Measurements from ENCODE around the gene COL19A1. TPM values are rescaled to one million over a fixed set of nuclear protein-coding genes. Genes with fewer than 3 reads are reported as not detected.

Gene COL19A1
- total RNA-seq, 1 donor = 9.1 TPM

DNA sequence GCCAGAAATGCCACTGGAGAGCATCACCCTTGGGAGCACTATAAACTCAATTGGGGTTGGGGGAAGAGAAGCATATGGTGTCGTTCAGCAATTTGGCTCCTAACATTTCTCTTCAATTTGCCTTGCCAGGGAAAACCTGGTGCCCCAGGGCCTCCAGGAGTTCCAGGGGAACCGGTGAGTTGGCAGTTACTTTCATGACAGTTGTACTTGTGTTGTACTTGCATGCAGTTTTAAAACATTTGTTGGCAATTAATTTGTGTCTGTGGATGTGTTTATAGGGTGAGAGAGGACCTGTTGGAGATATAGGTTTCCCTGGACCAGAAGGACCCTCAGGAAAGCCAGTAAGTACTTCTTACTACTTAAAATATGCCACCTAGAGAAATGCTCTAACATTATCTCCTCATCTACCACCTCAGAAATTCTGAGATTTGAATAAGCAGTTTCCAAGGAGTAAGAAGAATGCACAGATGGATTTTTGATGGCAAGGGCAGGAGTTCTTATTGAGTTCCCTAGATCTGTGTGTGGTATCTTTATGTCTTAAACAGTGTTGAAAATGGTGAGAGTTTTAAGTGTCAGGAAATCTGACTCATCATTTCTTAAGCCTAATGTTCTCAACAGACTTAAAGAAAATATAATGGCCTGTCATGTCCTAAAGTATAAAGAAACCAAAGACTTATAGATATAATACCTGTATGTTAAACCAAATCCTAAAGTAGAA, 314.0 kb downstream of the COL19A1 start:
- H3K27me3 ChIP-seq (ENCODE audit: insufficient read depth, low read length) = no peaks in the 10 kb centered on the region
- H3K4me1 ChIP-seq (ENCODE audit: insufficient read depth, low read length) = no peaks in the 10 kb centered on the region
- no peak overlapping the region for H3K4me3 ChIP-seq (ENCODE audit: low read length)
- H3K9me3 ChIP-seq (ENCODE audit: low read depth, low read length) = no peaks in the 10 kb centered on the region

DNA sequence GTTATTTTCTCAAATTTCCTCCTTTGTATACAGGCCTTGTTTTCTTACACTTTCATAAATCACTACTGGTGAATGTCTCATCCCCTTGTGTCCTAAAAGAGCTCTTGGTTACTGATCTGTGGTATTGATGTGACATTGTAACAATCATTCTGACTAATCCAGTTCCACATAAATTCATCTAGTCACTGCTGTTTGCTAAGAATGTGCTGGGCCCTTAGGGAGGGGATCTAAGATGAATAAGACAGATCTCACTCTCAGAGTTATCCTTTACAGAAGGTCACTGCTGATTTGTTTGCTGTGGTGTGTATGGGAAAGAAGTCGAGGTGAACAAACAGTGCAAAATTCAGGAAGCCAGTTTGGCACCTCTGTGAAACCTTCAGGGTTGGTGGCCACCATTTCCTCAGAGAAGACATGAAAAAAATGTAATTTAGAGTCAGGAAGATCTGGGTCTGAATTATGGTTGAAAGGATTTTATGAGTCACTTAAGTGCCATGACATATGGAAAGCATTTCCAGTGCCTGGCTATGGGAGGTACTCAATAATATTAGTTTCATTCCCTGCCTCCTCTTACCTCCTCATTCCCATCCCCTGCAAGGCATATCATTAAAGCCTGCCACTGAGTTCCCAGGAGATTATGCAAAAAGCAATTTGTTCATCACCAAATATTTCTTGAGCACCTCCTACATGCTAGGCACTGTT, 314.7 kb downstream of the COL19A1 start:
- Histone ChIP-seq H3K9me3 (ENCODE audit: low read depth, low read length) (no peaks in the 10 kb centered on the region), H3K27me3 (ENCODE audit: insufficient read depth, low read length) (no peaks in the 10 kb centered on the region), H3K4me3 (ENCODE audit: low read length) (no peak overlapping the region), H3K4me1 (ENCODE audit: insufficient read depth, low read length) (no peaks in the 10 kb centered on the region)

DNA sequence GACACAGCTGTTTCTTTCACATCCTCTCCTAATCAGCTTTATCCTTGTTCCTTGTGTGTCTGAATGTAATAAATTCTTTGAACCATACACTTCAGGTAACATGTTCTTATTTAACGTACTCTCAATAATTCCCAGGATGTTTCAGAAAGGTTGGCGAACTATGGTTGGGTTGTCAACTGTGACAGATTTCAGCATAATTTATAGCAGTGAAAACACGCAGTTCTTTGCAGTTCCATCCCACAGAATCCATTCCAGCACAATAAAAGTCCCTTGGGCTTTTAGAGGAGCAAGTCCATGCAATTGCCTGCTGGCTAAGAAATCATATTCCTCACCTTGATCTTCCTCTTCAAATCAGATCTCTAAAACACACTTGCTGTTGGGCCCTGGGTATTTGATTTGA, 317.2 kb downstream of the COL19A1 start:
- Histone ChIP-seq H3K9me3 (ENCODE audit: low read depth, low read length) (no peaks in the 10 kb centered on the region), H3K4me1 (ENCODE audit: insufficient read depth, low read length) (no peaks in the 10 kb centered on the region), H3K4me3 (ENCODE audit: low read length) (no peak overlapping the region)

DNA sequence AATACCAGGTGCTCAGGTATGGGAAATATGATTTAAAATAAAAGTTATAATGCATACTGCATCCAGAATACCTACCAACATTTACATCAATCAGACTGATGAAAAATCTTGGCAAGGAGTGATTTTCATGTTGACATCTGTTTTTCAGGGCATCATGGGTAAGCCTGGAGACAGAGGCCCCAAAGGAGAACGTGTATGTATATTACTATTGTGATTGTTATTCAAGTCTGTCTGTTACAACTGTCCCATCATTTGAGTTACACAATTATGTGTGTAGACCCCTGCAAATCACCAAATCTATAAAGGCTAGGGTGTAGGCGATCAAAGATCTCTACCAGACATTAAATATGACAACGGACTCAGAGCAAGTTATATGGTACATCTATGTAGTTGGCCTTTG, 318.4 kb downstream of the COL19A1 start:
- Histone ChIP-seq H3K27me3 (ENCODE audit: insufficient read depth, low read length) (no peaks in the 10 kb centered on the region), H3K4me1 (ENCODE audit: insufficient read depth, low read length) (no peaks in the 10 kb centered on the region), H3K4me3 (ENCODE audit: low read length) (no peak overlapping the region), H3K9me3 (ENCODE audit: low read depth, low read length) (no peaks in the 10 kb centered on the region)

More for the DNA sequence above, 317.2 kb downstream of the COL19A1 start:
- no peaks in the 10 kb centered on the region for H3K27me3 ChIP-seq (ENCODE audit: insufficient read depth, low read length)

DNA sequence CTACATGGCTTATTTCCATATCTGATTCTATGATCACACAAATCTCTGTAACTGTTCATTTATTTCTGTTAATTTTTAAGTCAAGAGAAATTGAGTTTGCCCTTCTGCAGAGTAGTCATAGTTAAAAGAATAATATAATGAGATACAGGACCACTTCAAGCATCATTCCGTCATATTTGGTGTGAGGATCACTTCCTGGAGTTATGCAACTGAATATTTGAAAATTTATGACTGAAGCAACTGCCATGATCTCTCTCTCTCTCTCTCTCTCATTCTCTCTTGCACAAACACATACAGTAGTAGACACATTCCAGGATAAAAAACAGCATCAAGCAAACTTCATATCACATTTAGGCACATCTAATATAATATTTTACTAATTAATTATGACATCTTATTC, 320.1 kb downstream of the COL19A1 start:
- H3K4me3 ChIP-seq (ENCODE audit: low read length) = no peak overlapping the region
- H3K27me3 ChIP-seq (ENCODE audit: insufficient read depth, low read length) = no peaks in the 10 kb centered on the region
- H3K4me1 ChIP-seq (ENCODE audit: insufficient read depth, low read length) = no peaks in the 10 kb centered on the region
- H3K9me3 ChIP-seq (ENCODE audit: low read depth, low read length) = no peaks in the 10 kb centered on the region

DNA sequence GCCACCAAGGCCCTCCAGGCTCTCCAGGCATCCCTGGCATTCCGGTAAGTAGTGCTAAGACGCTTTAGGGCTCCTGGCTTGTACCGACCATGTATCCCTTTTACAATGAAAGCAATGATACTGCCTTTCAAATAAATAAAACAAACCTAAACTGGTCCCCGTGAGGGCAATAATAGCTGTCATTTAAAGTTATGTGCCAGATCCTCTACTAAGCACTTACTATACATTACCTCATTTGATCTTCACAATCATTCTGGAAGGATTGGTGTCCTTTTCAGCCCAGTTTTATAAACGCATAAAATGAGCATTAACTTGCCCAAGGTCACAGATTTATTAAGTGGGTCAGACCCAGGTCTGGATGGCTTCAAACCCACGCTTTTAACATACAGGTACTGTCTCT, 321.8 kb downstream of the COL19A1 start:
- no peak overlapping the region for H3K4me3 ChIP-seq (ENCODE audit: low read length)
- no peaks in the 10 kb centered on the region for H3K9me3 ChIP-seq (ENCODE audit: low read depth, low read length)
- H3K4me1 ChIP-seq (ENCODE audit: insufficient read depth, low read length) = no peaks in the 10 kb centered on the region

DNA sequence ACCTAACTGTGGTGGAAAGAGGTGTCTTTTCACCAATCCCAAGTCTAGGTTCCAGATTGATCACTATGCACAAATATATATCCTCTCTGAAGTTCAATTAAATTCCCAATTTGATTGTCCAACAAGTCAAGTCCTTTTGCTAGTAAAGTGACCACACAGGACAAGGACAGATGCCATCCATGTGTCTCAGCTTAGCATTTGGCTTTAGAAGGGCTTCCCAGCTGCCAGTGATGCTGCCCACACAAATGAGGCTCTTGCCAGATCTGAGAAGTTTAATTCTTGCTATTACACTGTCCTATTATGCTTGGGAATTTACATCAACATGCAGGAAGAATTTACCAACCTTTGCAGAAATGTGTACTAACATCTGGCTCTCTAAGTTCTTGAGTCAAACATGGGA, 328.1 kb downstream of the COL19A1 start:
- Histone ChIP-seq H3K9me3 (ENCODE audit: low read depth, low read length) (no peaks in the 10 kb centered on the region), H3K4me3 (ENCODE audit: low read length) (no peak overlapping the region), H3K4me1 (ENCODE audit: insufficient read depth, low read length) (no peaks in the 10 kb centered on the region), H3K27me3 (ENCODE audit: insufficient read depth, low read length) (no peaks in the 10 kb centered on the region)

More for the DNA sequence above, 321.8 kb downstream of the COL19A1 start:
- H3K27me3 ChIP-seq (ENCODE audit: insufficient read depth, low read length) = no peaks in the 10 kb centered on the region

DNA sequence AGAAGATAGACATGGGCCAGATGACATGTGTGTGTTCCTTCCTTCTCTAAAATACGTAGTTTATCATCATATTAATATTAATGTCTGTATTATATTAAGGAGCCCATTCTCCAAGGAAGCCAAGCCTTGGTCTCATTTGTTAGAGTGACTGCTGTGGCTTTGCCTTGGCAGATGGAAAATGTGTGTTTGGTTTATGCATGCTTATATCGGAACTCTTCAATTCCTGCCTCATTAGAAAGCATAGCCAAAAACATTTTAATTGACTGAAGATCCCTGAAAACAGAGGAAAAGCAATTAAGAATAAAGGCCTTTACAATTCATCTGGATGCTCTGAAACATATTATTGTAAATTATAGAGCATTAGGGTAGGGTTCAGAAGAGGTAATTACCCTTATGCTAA, 330.2 kb downstream of the COL19A1 start:
- no peaks in the 10 kb centered on the region for H3K9me3 ChIP-seq (ENCODE audit: low read depth, low read length)

DNA sequence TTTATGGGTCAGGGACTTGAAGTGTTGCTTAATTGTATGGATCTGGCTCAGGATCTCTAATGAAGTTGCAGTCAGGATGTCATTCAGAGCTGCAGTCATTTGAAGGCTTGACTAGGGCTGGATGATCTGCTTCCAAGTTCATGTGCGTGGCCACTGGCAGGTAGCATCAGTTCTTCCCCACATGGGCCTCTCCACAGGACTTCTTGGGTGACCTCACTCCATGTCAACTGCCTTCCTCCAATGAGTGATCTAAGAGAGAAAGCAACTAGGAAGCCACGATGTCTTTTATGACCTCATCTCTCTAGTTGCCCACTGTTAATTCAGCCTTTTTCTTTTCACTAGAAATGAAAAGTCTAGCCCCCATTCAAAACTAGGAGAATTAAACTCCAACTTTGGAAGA, 332.4 kb downstream of the COL19A1 start:
- Histone ChIP-seq H3K4me1 (ENCODE audit: insufficient read depth, low read length) (no peaks in the 10 kb centered on the region), H3K4me3 (ENCODE audit: low read length) (no peak overlapping the region), H3K9me3 (ENCODE audit: low read depth, low read length) (no peaks in the 10 kb centered on the region), H3K27me3 (ENCODE audit: insufficient read depth, low read length) (no peaks in the 10 kb centered on the region)

More for the DNA sequence above, 330.2 kb downstream of the COL19A1 start:
- no peaks in the 10 kb centered on the region for H3K27me3 ChIP-seq (ENCODE audit: insufficient read depth, low read length)
- H3K4me1 ChIP-seq (ENCODE audit: insufficient read depth, low read length) = no peaks in the 10 kb centered on the region
- H3K4me3 ChIP-seq (ENCODE audit: low read length) = no peak overlapping the region

DNA sequence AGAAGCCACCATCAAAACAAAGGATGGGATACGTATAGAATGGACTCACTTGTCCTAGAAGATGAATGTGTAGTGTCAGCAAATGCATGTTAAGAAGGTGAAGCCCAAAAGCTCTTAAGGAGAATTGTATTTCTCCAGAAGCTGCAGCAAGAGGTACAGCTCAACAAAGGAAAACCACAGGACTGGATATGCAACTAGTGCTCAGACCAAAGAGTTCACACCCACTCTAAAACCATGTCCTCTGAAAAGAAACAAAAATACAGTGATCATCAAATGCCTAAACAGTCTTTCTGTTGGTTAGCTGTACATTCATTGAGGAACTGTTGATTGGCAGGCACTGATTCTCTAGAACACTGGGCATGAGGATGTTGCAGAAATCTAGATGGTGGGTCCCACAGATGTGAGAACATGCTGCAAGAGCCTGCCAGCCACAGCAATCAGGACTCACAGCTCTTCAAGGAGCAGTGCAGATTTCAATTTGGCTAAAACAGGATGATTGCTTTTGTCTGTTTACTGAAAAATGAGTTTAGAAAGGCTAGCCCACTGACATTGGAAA, 342.0 kb downstream of the COL19A1 start:
- Histone ChIP-seq H3K9me3 (ENCODE audit: low read depth, low read length) (no peaks in the 10 kb centered on the region), H3K27me3 (ENCODE audit: insufficient read depth, low read length) (no peaks in the 10 kb centered on the region), H3K4me3 (ENCODE audit: low read length) (no peak overlapping the region)

DNA sequence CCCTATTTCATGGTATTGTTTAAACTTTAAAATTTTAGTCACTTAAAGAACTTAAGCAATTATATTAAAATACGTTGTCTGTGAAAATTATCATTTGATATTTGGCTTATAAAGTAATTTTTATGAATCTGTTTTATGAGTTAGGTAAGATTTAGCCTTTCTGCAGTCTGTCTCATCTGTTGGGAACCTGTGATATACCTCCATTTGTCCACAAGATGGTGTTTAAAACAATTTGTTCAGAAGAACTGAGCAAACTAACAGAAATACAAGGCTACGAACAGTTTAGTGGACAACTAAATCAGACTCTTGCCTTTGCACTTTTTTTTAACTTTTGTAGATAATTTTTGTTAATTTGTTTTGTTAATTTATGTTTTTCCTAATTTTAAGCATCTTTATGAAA, 344.1 kb downstream of the COL19A1 start:
- H3K4me1 ChIP-seq (ENCODE audit: insufficient read depth, low read length) = no peaks in the 10 kb centered on the region
- H3K4me3 ChIP-seq (ENCODE audit: low read length) = no peak overlapping the region
- no peaks in the 10 kb centered on the region for H3K27me3 ChIP-seq (ENCODE audit: insufficient read depth, low read length)

More for the DNA sequence above, 342.0 kb downstream of the COL19A1 start:
- no peaks in the 10 kb centered on the region for H3K4me1 ChIP-seq (ENCODE audit: insufficient read depth, low read length)

DNA sequence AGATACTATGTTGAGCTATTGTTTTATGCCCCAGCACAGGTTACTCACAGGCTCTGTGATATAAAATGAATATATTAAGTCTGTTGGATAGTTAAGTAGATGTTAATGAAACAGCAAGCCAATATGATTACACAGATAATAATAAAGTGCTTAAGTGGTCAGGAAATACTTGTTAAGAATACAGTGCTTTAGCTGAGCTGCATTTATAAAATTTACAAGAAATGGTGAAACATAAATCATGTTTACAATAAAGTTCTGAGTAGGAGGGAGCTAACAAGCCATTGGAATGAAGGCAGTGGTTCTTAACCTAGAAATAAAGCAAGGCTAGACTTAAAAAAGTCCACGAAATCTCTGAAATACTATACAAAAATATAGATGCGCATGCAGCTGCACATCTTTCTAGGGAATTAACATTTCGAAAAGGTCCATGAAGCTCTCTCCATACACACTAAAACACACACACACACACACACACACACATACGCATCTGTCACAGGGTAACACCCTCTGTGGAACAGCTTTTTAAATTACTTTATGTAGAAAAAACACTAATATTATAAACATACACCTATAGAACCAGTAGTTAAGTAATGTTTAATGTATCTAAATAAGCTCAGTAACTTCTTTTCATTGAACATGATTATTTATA, 349.2 kb downstream of the COL19A1 start:
- Histone ChIP-seq H3K4me1 (ENCODE audit: insufficient read depth, low read length) (no peaks in the 10 kb centered on the region), H3K27me3 (ENCODE audit: insufficient read depth, low read length) (no peaks in the 10 kb centered on the region), H3K9me3 (ENCODE audit: low read depth, low read length) (no peaks in the 10 kb centered on the region), H3K4me3 (ENCODE audit: low read length) (no peak overlapping the region)

More for the DNA sequence above, 344.1 kb downstream of the COL19A1 start:
- H3K9me3 ChIP-seq (ENCODE audit: low read depth, low read length) = no peaks in the 10 kb centered on the region

DNA sequence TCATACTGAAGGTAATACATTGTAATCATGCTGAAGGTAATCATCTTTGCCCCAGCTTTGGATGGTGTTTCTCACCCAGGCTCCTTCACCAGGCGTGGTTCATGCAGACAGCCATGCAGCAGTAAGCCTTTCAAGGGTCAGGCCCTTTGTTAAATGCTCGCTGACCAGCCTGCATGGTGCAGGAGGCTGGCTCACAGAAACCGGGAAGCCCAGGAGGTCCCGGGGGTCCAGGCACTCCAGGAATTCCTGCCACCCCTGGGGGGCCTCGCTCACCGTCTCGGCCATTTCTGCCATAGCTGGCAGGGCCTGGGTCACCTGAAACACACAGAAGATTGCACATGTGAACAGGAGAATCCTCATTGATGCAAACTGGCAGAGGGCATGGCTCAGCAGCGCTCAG, 350.4 kb downstream of the COL19A1 start:
- no peaks in the 10 kb centered on the region for H3K4me1 ChIP-seq (ENCODE audit: insufficient read depth, low read length)
- no peak overlapping the region for H3K4me3 ChIP-seq (ENCODE audit: low read length)
- H3K27me3 ChIP-seq (ENCODE audit: insufficient read depth, low read length) = no peaks in the 10 kb centered on the region
- no peaks in the 10 kb centered on the region for H3K9me3 ChIP-seq (ENCODE audit: low read depth, low read length)

DNA sequence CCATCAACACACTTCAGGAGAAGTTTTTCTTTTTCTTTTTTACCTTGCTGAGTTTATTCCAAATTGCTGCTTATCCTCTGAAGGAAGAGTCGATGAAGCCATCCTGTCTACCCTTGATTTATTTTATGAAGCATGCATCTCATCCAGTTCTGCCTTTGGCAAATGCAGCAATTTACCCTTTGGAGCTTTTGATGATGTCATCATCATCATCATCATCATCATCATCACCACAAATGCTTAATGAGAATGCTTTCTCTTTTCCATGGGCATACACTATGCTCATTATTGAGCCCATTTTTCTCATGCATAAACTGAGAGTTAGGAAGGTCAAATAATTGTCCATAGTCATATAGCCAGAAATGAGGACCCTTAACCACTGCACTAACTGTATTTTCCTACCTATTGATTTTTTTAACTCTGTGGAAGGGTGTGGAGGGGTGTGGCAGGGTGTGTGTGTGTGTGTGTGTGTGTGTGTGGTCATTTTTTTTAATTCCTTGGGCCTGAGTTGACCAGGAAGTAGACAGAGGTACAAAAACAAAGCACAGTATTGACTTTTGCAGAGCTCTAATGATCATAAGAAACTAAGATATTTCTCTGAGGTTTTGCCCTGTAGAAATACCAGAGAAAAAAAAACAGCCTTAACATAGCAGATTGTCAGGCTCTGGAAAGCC, 353.7 kb downstream of the COL19A1 start:
- no peaks in the 10 kb centered on the region for H3K27me3 ChIP-seq (ENCODE audit: insufficient read depth, low read length)
- no peak overlapping the region for H3K4me3 ChIP-seq (ENCODE audit: low read length)
- no peaks in the 10 kb centered on the region for H3K4me1 ChIP-seq (ENCODE audit: insufficient read depth, low read length)
- H3K9me3 ChIP-seq (ENCODE audit: low read depth, low read length) = no peaks in the 10 kb centered on the region

All from mononuclear cell (primary cell).